HUES64 (cell line): ENCODE data around the gene MAGI1.

Experiments used
- H3K27ac ChIP-seq: 2 replicates; pipeline ENCODE4 v1.7.0; 2013; ENCODE audit warnings: low read depth, low read length, inconsistent platforms
- H3K27me3 ChIP-seq: 2 replicates; pipeline ENCODE4 v1.6.1; 2013; ENCODE audit warnings: mild to moderate bottlenecking, low read length; ENCODE audit not compliant: insufficient read depth
- H3K36me3 ChIP-seq: 2 replicates; pipeline ENCODE4 v1.6.1; 2013; ENCODE audit warnings: mild to moderate bottlenecking, low read length; ENCODE audit not compliant: insufficient read depth
- H3K4me1 ChIP-seq: 2 replicates; pipeline ENCODE4 v1.6.1; 2013; ENCODE audit warnings: mild to moderate bottlenecking, low read length, moderate library complexity; ENCODE audit not compliant: insufficient read depth
- H3K4me3 ChIP-seq: 2 replicates; pipeline ENCODE4 v1.5.1; 2013; ENCODE audit warnings: mild to moderate bottlenecking, low read length, moderate library complexity
- H3K9ac ChIP-seq: 2 replicates; pipeline ENCODE4 v1.6.1; 2013; ENCODE audit warnings: mild to moderate bottlenecking, low read depth, low read length
- H3K9me3 ChIP-seq: 2 replicates; pipeline ENCODE4 v1.6.1; 2013; ENCODE audit warnings: low read depth, low read length; ENCODE audit not compliant: insufficient read depth
- WGBS: fragments of 150-250, 120-280 bp; methylation state at CpG from one replicate; pipeline ENCODE4 v1.1.7; 2013; ENCODE audit warnings: missing lambda C conversion rate; 5-methylcytosine and 5-hydroxymethylcytosine counted together

The MAGI1 gene

GRCh38 chr3:65830948-65831732, 207.6 kb downstream of the MAGI1 start:
- H3K27ac ChIP-seq, result no peak overlapping the region

DNA sequence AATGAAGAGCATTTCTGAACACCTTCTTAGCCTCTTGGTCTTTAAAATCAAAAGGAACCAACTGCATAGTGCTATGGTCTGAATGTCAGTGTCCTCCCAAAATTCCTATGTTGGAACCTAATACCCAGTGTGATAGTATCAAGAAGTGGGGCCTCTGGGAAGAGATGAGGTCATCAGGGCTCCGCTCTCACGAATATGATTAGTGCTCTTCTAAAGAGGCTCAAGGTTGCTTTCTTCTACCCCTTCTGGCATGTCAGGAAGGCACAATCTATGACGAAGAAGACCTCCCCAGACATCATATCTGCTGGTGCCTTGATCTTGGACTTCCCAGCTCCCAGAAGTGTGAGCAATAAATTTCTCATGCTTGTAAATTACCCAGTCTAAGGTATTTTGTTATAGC, 209.5 kb downstream of the MAGI1 start:
- peaks cover 35% of the 10 kb centered on the region for H3K4me1 ChIP-seq
- H3K27ac ChIP-seq, result no peak overlapping the region
- no peak overlapping the region for H3K4me3 ChIP-seq
- WGBS, result 80% methylated on average over 3 of the region's 3 CpGs
- no peaks in the 10 kb centered on the region for H3K36me3 ChIP-seq
- H3K27me3 ChIP-seq, result no peaks in the 10 kb centered on the region
- H3K9me3 ChIP-seq, result no peaks in the 10 kb centered on the region
- no peak overlapping the region for H3K9ac ChIP-seq

More at GRCh38 chr3:65830948-65831732, 207.6 kb downstream of the MAGI1 start:
- no peak overlapping the region for H3K9ac ChIP-seq
- no peak overlapping the region for H3K4me3 ChIP-seq
- no peaks in the 10 kb centered on the region for H3K36me3 ChIP-seq
- 90% methylated on average over 6 of the region's 6 CpGs for WGBS
- H3K27me3 ChIP-seq, result no peaks in the 10 kb centered on the region
- peaks cover 40% of the 10 kb centered on the region for H3K4me1 ChIP-seq
- no peaks in the 10 kb centered on the region for H3K9me3 ChIP-seq

GRCh38 chr3:65828706-65829105, 210.0 kb downstream of the MAGI1 start:
- H3K36me3 ChIP-seq, result no peaks in the 10 kb centered on the region
- H3K4me1 ChIP-seq, result peaks cover 30% of the 10 kb centered on the region
- no peaks in the 10 kb centered on the region for H3K9me3 ChIP-seq
- H3K4me3 ChIP-seq, result no peak overlapping the region
- H3K27me3 ChIP-seq, result no peaks in the 10 kb centered on the region
- WGBS, result 74% methylated on average over 6 of the region's 6 CpGs
- H3K27ac ChIP-seq, result no peak overlapping the region
- H3K9ac ChIP-seq, result no peak overlapping the region

DNA sequence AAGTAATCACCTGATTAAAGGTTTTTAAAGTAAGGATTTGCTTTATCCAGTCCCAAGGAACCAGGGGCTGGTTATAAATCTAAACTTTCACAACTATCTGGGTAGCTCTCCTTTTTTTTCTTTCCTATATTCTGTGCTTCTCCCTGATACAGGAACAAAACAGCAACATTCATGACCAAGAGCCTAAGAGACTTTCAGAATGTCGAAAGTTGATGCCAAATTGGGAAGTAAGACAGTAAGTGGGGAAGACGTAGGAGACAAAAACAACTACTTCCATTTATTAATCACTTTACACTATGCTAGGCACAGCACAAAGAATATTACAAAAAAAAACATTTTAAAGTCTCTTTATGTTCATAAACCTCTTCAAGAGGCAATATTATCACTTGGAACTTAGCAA, 211.6 kb downstream of the MAGI1 start:
- no peaks in the 10 kb centered on the region for H3K27me3 ChIP-seq
- no peak overlapping the region for H3K27ac ChIP-seq
- 0 out of 2 replicates have a peak, but pooled peaks cover 3% of the 10 kb centered on the region for H3K9me3 ChIP-seq
- H3K36me3 ChIP-seq, result no peaks in the 10 kb centered on the region
- H3K4me1 ChIP-seq, result peaks cover 23% of the 10 kb centered on the region
- H3K4me3 ChIP-seq, result no peak overlapping the region
- H3K9ac ChIP-seq, result no peak overlapping the region
- 100% methylated on average over 1 of the region's 2 CpGs for WGBS

- Histone ChIP-seq H3K9me3 (0 out of 2 replicates have a peak, but pooled peaks cover 3% of the 10 kb centered on the region), H3K27me3 (peaks cover 13% of the 10 kb centered on the region; the same call in 1 of the 2 replicates), H3K4me3 (no peak overlapping the region), H3K4me1 (peaks cover 10% of the 10 kb centered on the region), H3K36me3 (no peaks in the 10 kb centered on the region), H3K9ac (no peak overlapping the region), H3K27ac (no peak overlapping the region)
- 88% methylated on average over 5 of the region's 5 CpGs for WGBS
Observed at GRCh38 chr3:65824166-65824565, 214.6 kb downstream of the MAGI1 start.

DNA sequence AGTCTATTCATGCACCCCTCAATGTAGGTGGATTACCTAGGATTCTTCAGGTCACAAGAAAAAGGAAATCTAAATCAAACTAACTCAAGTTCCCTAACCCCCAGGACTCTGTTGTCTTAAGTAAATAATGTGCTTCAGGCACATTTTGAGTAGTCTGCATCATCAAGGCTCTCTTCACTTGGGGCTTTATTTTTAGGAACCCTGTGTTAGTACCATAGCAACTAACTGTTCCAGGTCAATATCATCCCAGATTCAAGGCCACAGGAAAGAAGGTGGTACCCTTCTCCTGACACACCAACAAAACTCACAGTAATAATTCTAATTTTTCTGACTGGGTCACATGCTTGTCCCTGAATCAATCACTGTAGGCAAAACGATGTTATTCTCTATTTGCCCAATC, 218.1 kb downstream of the MAGI1 start:
- Histone ChIP-seq H3K27me3 (peaks cover 13% of the 10 kb centered on the region; the same call in 1 of the 2 replicates), H3K4me3 (no peak overlapping the region), H3K36me3 (no peaks in the 10 kb centered on the region), H3K9me3 (0 out of 2 replicates have a peak, but pooled peaks cover 3% of the 10 kb centered on the region), H3K9ac (no peak overlapping the region), H3K4me1 (peaks cover 10% of the 10 kb centered on the region), H3K27ac (no peak overlapping the region)
- WGBS, result 81% methylated on average over 1 of the region's 1 CpG

DNA sequence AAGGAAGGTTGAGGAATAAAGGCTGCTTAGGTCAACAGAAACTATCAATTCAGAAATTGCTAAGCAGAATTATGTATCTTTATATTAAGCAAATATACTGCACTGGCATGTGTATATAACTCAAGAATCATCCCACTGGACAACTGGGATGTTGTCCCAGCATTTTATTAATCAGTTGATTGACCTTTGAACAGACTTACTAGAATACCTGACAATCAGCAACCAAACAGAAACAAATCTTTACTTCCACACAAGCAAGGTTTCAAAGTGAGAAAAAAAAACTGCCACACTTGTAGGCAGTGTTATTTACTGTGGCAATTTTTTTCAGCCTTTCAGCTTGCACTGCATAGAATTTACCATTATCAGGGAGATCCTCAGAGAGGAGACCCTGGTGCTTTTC, 218.8 kb downstream of the MAGI1 start:
- Histone ChIP-seq H3K27ac (no peak overlapping the region), H3K4me1 (peaks cover 17% of the 10 kb centered on the region), H3K36me3 (no peaks in the 10 kb centered on the region), H3K9ac (no peak overlapping the region), H3K27me3 (peaks cover 13% of the 10 kb centered on the region; the same call in 1 of the 2 replicates), H3K9me3 (0 out of 2 replicates have a peak, but pooled peaks cover 3% of the 10 kb centered on the region), H3K4me3 (no peak overlapping the region)

DNA sequence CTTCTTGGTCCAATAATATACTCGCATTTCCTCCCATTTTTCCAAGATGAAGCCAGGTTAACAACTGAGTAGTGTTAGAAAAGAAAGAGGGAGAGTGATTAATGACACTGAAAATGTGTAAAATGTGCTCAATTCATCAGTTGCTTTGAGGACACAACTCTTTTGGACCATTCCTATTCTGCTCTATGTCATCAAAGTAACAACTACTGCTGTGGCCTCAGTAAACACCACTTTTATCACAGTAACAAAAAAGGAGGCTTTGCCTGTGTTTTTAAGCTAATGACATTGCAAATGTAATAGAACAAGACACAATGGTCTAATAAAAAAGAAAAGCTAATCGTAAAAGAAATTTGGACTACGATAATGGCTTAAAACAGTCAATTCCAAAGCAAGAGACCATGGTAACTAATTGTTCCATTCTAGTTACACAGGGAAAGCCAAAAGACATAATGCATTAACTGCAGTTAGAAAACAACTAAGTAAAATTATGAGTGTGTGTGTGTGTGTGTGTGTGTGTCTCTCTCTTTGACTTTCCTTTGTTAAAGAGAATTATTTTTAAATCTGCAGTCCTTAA, 221.1 kb downstream of the MAGI1 start:
- H3K36me3 ChIP-seq, result no peaks in the 10 kb centered on the region
- H3K27me3 ChIP-seq, result peaks cover 13% of the 10 kb centered on the region; the same call in 1 of the 2 replicates
- 0 out of 2 replicates have a peak, but pooled peaks cover 2% of the 10 kb centered on the region for H3K9me3 ChIP-seq
- H3K4me3 ChIP-seq, result no peak overlapping the region
- H3K4me1 ChIP-seq, result peaks cover 25% of the 10 kb centered on the region
- no peak overlapping the region for H3K9ac ChIP-seq
- WGBS, result 96% methylated on average over 2 of the region's 3 CpGs
- no peak overlapping the region for H3K27ac ChIP-seq

DNA sequence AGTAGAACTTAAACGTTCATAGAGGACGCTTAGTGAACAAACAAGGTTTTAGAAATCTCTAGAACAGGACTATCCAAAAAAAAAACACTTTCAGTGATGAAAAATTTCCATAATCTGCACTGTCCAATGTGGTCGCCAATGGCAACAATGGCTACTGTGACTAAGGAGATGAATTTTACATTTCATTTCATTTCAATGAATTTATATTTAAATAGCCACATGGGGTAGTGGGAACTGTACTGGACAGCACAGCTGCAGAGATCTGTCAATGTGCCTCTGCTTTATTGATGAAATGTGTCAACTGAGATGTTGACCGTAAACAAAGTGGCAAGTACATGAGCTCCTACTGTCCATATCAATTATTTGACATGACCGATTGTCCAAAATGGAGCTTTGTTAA, 222.5 kb downstream of the MAGI1 start:
- Histone ChIP-seq H3K9ac (no peak overlapping the region), H3K36me3 (no peaks in the 10 kb centered on the region), H3K27ac (no peak overlapping the region), H3K4me3 (no peak overlapping the region), H3K9me3 (no peaks in the 10 kb centered on the region), H3K27me3 (peaks cover 8% of the 10 kb centered on the region; the same call in 1 of the 2 replicates), H3K4me1 (peaks cover 34% of the 10 kb centered on the region)
- WGBS, result 91% methylated on average over 5 of the region's 5 CpGs

GRCh38 chr3:65814845-65815578, 223.7 kb downstream of the MAGI1 start:
- no peaks in the 10 kb centered on the region; the same call in 1 of the 2 replicates for H3K27me3 ChIP-seq
- H3K9ac ChIP-seq, result no peak overlapping the region
- H3K4me1 ChIP-seq, result peaks cover 45% of the 10 kb centered on the region
- H3K36me3 ChIP-seq, result no peaks in the 10 kb centered on the region
- H3K4me3 ChIP-seq, result no peak overlapping the region
- no peaks in the 10 kb centered on the region for H3K9me3 ChIP-seq
- no peak overlapping the region for H3K27ac ChIP-seq
- 73% methylated on average over 7 of the region's 8 CpGs for WGBS

- no peaks in the 10 kb centered on the region for H3K36me3 ChIP-seq
- peaks cover 43% of the 10 kb centered on the region for H3K4me1 ChIP-seq
- 87% methylated on average over 7 of the region's 8 CpGs for WGBS
- no peaks in the 10 kb centered on the region for H3K9me3 ChIP-seq
- no peak overlapping the region for H3K9ac ChIP-seq
- no peak overlapping the region for H3K4me3 ChIP-seq
- H3K27ac ChIP-seq, result no peak overlapping the region
- H3K27me3 ChIP-seq, result no peaks in the 10 kb centered on the region
Observed at GRCh38 chr3:65811892-65812291, 226.8 kb downstream of the MAGI1 start.
